ENCODE measurements around the gene LONRF2. TPM values are rescaled to one million over a fixed set of nuclear protein-coding genes. Genes with fewer than 3 reads are reported as not detected.

LONRF2 gene
- total RNA-seq, 1 donor from 2014 or later, result 3.4 TPM

DNA sequence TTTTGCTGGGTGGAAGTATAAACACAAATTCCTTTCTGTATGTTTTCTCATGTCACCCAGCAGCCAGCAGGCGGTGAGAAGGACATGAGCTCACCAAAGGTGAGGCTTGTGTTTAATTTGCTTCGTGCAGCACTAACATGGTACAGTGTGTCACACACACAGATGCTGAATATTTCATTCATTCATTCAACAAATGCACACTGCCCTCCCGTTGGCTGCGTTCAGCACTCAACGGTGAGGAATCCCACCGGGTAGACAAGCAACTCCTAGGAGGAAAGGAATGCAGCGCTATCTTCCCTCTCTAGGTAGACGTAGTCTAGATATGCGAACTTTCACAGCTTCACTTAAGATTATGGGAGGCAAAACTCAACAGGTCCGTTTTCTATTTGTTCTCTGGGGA is 85.1 kb downstream of the LONRF2 start:
- no peak for DNase-seq (ENCODE audit: low spot score)

DNA sequence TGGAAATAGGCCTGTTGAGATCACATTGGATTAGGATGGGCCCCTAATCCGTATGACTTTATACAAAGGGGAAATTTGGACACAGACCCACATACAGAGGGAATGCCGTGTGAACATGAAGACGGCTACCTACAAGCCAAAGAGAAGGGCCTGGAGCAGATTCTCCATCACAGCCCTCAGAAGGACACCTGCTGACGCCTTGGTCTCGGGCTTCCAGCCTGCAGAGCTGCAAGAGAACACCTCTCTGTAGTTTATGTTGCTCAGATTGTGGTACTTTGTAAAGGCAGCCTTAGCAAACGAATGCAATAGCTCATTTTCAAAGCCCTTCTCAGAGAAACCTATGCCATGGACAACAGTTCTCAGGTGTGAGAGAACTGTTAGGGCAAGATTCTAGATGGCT is 86.1 kb downstream of the LONRF2 start:
- DNase-seq (ENCODE audit: low spot score), result no peak

DNA sequence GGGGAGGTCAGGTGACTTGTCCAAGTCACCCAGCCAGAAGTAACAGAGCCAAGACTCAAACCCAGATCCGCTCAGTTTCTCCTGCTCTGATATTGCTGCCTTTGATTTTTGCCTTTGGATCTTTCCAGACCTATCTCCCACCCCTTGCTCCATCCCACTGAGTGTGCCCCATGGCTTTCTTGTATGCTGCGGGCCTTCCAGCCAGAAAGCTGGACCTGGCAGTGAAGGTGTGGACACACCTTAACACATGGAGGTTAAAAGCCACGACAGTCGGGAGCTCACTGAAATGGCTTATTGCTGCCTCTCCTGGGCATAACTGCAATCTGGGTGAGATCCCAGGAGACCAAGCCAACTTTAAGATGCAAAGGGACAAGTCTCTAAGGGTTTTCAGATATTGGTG is 86.7 kb downstream of the LONRF2 start:
- no peak for DNase-seq (ENCODE audit: low spot score)

DNA sequence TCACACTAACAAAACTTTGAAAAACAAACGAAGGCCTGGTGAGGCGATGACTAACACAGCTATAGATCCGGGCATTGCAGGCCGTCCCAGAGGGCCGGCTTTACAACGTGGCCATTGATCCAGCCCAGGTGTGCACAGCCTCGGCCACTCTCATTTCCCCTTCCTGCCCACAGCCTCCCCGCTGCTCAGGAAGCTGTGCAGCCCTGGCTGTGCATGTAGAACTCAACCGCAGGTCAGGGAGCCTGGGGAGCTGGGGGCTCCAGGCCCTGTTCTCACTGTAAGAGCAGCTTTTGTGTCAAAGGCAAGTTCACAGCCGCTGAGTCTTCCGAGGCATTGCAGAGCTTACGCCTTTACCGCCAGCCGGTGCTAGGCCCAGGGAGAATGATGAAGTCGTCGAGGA is 87.2 kb downstream of the LONRF2 start:
- no peak for DNase-seq (ENCODE audit: low spot score)

DNA sequence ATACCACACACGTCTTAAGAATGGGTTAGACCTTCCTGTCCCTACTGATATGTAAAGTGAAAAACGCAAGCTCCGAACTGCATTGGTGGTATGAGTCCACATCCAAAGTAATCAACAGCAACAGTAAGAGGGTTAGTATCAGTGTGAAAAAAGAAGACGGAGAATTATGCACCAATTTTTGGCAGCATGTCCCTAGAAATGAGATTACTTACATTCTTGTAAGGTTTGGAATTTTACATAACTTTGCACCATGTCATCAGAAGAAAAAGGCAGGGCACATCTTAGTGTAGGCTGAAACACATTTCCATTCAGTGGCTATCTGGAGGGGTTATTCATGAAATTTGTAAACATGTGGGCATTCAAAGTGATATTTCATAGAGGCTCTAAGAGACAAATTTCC is 88.2 kb downstream of the LONRF2 start:
- DNase-seq (ENCODE audit: low spot score), result no peak

DNA sequence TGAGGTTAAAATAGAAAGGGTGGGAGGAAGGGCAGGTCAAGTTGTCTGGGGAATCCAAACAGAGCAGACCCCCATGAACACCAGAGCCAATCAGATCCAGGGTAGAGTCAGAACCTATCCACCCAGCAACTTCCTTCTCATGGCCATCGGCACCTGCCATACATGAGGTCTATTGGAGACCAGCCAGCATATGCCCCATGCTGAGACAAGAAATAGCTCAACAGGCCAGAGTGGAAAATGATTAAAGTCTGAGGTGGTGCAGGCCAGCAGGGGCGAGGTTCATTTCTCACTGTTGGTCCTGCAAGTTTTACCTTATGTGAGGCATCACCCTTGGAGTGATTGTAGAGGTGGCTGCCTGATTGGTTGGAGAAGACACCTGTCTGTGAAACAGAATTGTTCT is 89.2 kb downstream of the LONRF2 start:
- DNase-seq (ENCODE audit: low spot score), result no peak

DNA sequence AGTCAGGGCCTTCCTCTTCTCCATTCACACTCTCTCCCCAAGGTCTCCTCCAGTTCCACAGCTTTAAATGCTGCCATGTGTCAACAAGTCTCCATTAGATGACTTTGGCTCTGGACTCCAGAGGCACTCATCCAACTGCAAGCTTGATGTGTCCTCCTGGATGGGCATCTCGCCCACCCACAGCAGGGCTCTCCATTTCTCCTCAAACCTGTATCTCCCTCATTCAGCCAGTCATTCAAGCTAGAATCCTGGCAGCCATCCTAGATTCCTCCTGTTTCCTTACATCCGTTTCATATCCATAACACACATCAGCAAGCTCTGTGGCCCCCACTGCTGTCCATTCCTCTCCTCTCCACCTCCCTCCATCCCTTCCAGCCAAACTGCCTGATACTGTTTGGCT is 91.5 kb downstream of the LONRF2 start:
- DNase-seq (ENCODE audit: low spot score), result no peak

DNA sequence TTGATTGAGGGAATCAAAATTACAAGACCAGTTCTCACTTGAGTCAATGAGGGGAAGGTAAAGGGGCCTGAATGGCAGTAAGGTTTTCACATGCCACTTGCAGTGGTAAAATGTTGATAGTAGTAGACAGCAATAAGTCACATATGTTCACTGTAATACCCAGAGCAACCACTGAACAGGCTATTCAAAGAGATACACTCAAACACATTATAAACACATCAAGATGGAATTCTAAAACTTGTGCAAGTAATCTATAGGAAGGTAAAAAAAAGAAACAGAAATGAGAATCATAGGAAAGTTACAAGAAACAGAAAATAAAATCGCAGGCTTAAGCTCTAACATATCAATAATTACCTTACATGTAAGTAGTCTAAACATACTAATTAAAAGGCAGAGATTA is 93.3 kb downstream of the LONRF2 start:
- DNase-seq (ENCODE audit: low spot score), result no peak

DNA sequence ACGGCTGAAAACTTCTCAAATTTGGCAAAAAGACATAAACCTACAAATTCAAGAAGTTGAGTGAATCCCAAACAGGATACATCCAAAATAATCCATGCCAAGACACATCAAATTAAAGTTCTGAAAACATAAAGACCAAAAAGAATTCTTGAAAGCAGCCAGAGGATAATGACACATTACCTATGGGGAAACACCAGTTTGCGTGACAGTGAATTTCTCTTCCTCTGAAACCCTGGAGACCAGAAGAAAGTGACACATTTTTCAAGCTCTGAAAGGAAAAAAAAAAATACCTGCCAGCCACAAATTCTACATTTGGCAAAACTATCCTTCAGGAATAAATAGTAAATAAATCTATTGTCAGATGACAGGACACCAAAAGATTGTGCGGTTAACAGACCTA is 93.9 kb downstream of the LONRF2 start:
- no peak for DNase-seq (ENCODE audit: low spot score)

DNA sequence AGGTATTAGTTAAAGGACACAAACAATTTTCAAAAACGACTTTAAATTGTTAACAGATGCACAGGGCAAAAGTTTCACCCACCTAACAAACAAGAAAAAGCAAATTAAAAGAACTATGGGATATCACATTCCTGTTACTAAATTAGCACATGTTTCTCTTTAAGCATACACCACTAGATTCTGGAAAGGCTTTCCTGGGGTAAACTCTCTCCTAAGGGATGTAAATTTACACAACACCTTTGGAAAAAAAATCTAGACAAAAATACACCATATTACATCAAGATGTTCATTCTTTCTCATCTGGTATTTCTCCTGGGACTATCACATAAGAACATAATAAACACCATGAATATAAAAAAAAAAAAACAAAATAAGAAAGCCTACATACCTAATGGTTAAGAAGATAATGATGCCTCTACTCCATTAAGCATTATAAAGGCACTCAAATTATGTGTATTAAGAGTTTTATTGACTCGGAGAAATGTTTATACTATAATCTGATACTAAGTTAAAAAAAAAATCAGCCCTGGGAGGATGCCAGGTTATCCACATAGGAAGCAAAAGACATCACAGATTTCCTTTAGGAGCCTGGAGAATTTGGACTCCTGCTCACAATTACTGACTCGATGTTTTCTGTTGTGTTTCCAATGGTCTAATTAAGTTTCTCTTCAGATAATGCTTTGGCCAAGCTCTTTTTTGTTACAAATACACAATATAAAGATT is 97.2 kb downstream of the LONRF2 start:
- no peak for DNase-seq (ENCODE audit: low spot score)

DNA sequence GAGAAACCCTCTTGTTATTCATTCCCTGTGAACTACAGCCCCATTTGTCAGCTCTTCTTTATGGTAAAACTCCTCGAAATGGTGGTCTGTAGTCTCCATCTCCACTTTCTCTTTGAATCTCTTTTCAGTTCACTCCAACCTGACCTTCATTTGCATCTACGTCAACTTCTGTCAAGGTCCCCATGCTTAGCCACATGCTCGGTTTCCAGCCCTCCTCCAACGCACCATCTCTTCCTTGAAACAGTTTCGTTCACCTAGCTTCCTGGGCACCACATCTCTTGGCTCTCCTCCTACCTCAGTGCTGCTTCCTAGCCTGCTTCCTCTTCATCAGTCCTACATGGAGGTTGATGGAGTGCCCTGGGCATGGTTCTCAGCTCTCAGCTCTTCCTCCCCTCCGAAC is 98.8 kb downstream of the LONRF2 start:
- no peak for DNase-seq (ENCODE audit: low spot score)

Other genes starting within 250 kb of the LONRF2 start
- gene AFF3, start 179.9 kb downstream of the LONRF2 start, total RNA-seq (ENCODE audit: insufficient read depth, low replicate concordance), result 22.1 TPM
- 10.1 TPM for gene CHST10, start 95.2 kb upstream of the LONRF2 start, total RNA-seq (ENCODE audit: insufficient read depth, low replicate concordance)
- gene NMS, start 148.0 kb upstream of the LONRF2 start, total RNA-seq (ENCODE audit: insufficient read depth, low replicate concordance), result not detected
- gene PDCL3, start 240.5 kb upstream of the LONRF2 start, total RNA-seq (ENCODE audit: insufficient read depth, low replicate concordance), result 14.2 TPM

Data from umbilical cord (tissue), 2 donors.